GM23338 (cell line): Measurements from ENCODE around the gene PRR29. TPM values are rescaled to one million over a fixed set of nuclear protein-coding genes. Genes with fewer than 3 reads are reported as not detected.

Experiments
- ATAC-seq: fragments of 200-7000 bp; cut with Tn5 transposase; 3 replicates; pipeline ENCODE4 v1.9.1; 2020
- DNase-seq: peaks from one replicate; pipeline ENCODE4 v3.0.0-alpha.2; 2015; ENCODE audit warnings: low spot score
- H2AFZ ChIP-seq: fragments of 200-600 bp; sonication (generic); 2 replicates; pipeline ENCODE4 v1.8.0; 2016; ENCODE audit warnings: antibody characterized with exemption, mild to moderate bottlenecking, moderate library complexity
- H3F3A ChIP-seq: fragments of 200-600 bp; sonication (generic); replicated peaks from 2 replicates; pipeline ENCODE4 v1.8.0; 2017; ENCODE audit warnings: antibody characterized with exemption, mixed run types, low read depth
- H3K27ac ChIP-seq: fragments of 200-600 bp; sonication (generic); 2 replicates; pipeline ENCODE4 v1.6.1; 2016; ENCODE audit warnings: low read depth
- H3K27me3 ChIP-seq: fragments of 200-600 bp; sonication (generic); 2 replicates; pipeline ENCODE4 v1.8.0; 2016; ENCODE audit warnings: mild to moderate bottlenecking, mixed run types, moderate library complexity; ENCODE audit not compliant: insufficient read depth
- H3K36me3 ChIP-seq: fragments of 200-600 bp; sonication (generic); 2 replicates; pipeline ENCODE4 v1.8.0; 2016; ENCODE audit warnings: mild to moderate bottlenecking; ENCODE audit not compliant: insufficient read depth
- H3K4me1 ChIP-seq: fragments of 200-600 bp; sonication (generic); 2 replicates; pipeline ENCODE4 v1.8.0; 2016; ENCODE audit warnings: mild to moderate bottlenecking, moderate library complexity; ENCODE audit not compliant: insufficient read depth
- H3K4me2 ChIP-seq: fragments of 200-600 bp; sonication (generic); 2 replicates; pipeline ENCODE4 v1.7.1; 2017; ENCODE audit warnings: mixed run types
- H3K4me3 ChIP-seq: fragments of 200-600 bp; sonication (generic); 2 replicates; pipeline ENCODE4 v1.6.1; 2016; ENCODE audit warnings: mixed run types
- H3K79me2 ChIP-seq: fragments of 200-600 bp; sonication (generic); replicated peaks from 2 replicates; pipeline ENCODE4 v1.8.0; 2017; ENCODE audit warnings: mild to moderate bottlenecking; ENCODE audit not compliant: insufficient read depth
- H3K9me2 ChIP-seq: fragments of 200-600 bp; sonication (generic); 2 replicates; pipeline ENCODE4 v1.8.0; 2017; ENCODE audit not compliant: insufficient read depth
- H4K20me1 ChIP-seq: fragments of 200-600 bp; sonication (generic); replicated peaks from 2 replicates; pipeline ENCODE4 v1.8.0; 2017; ENCODE audit warnings: mild to moderate bottlenecking; ENCODE audit not compliant: insufficient read depth
- H3K27ac Mint-ChIP-seq: 2 replicates; pipeline ENCODE4 v1.8.0; 2020; ENCODE audit warnings: inconsistent platforms, mild to moderate bottlenecking, moderate library complexity, mixed read lengths
- H3K27me3 Mint-ChIP-seq: 3 replicates; pipeline ENCODE4 v1.8.0; 2022; ENCODE audit warnings: low read depth, mild to moderate bottlenecking, moderate library complexity, mixed read lengths, inconsistent platforms; ENCODE audit not compliant: insufficient read depth, poor library complexity
- H3K36me3 Mint-ChIP-seq: 3 replicates; pipeline ENCODE4 v1.8.0; 2021; ENCODE audit warnings: low read depth, mild to moderate bottlenecking, inconsistent platforms, moderate library complexity, mixed read lengths
- H3K4me1 Mint-ChIP-seq: 3 replicates; pipeline ENCODE4 v1.8.0; 2020; ENCODE audit warnings: mild to moderate bottlenecking, inconsistent platforms, mixed read lengths
- H3K4me3 Mint-ChIP-seq: 3 replicates; pipeline ENCODE4 v1.8.0; 2021; ENCODE audit warnings: moderate library complexity, mild to moderate bottlenecking, inconsistent platforms, mixed read lengths
- H3K9me3 Mint-ChIP-seq: 3 replicates; pipeline ENCODE4 v1.8.0; 2020; ENCODE audit warnings: moderate library complexity, mild to moderate bottlenecking, inconsistent platforms, mixed read lengths
- CREB1 ChIP-seq: fragments of 250-450 bp; sonication (Bioruptor Pico); IDR thresholded peaks from 2 replicates; pipeline ENCODE4 v1.5.0; 2020; ENCODE audit warnings: low read depth, mild to moderate bottlenecking, moderate library complexity
- ETS1 ChIP-seq: IDR thresholded peaks from 2 replicates; pipeline ENCODE4 v1.6.1; 2016; ENCODE audit warnings: antibody characterized with exemption
- EZH2 ChIP-seq: fragments of 200-600 bp; sonication (generic); IDR thresholded peaks from one replicate; pipeline ENCODE4 v1.8.0; 2017; ENCODE audit warnings: antibody characterized with exemption, mild to moderate bottlenecking, low read depth; ENCODE audit not compliant: unreplicated experiment
- EZH2phosphoT487 ChIP-seq: fragments of 200-600 bp; sonication (generic); IDR thresholded peaks from one replicate; pipeline ENCODE4 v1.8.1; 2018; ENCODE audit warnings: antibody characterized with exemption; ENCODE audit not compliant: unreplicated experiment
- JUNB ChIP-seq: IDR thresholded peaks from one replicate; pipeline ENCODE4 v1.6.1; 2016; ENCODE audit warnings: antibody characterized with exemption; ENCODE audit not compliant: unreplicated experiment
- NANOG ChIP-seq: IDR thresholded peaks from 2 replicates; pipeline ENCODE4 v1.6.1; 2016; ENCODE audit warnings: antibody characterized with exemption, borderline replicate concordance
- POLR2AphosphoS5 ChIP-seq: IDR thresholded peaks from 2 replicates; pipeline ENCODE4 v1.6.1; 2016; ENCODE audit warnings: antibody characterized with exemption, low read depth
- STAT1 ChIP-seq: IDR thresholded peaks from one replicate; pipeline ENCODE4 v1.6.1; 2016; ENCODE audit warnings: antibody characterized with exemption; ENCODE audit not compliant: unreplicated experiment
- ZNF114 ChIP-seq: fragments of 250-450 bp; sonication (Bioruptor Pico); IDR thresholded peaks from 2 replicates; pipeline ENCODE4 v1.5.0; 2020; ENCODE audit warnings: mild to moderate bottlenecking, moderate library complexity
- polyA plus RNA-seq: library from polyadenylated mRNA; unstranded; fragments of >200 nt; fragmentation: Nextera tagmentation; extraction: Ambion mirVana; gene quantifications from 2 replicates; pipeline ENCODE4 v1.2.1, GENCODE V29; 2016
- total RNA-seq: library from RNA; depleted of rRNA; stranded (reverse); fragments of >200 nt; shearing (Covaris generic); gene quantifications from 2 replicates; pipeline ENCODE4 v1.2.3, GENCODE V29; 2014
- TF ChIP-seq, protein P1 (sequence below): IDR thresholded peaks from one replicate; pipeline ENCODE4 v1.6.1; 2018; ENCODE audit warnings: antibody characterized with exemption; ENCODE audit not compliant: unreplicated experiment

The PRR29 gene
- total and polyA plus RNA-seq, 2 experiments from 2014 or later: 0.24 to 1.3 TPM

- Histone ChIP-seq H2AFZ (peak within 1 kb of the TSS; percentile 97), H3K4me2 (peak within 1 kb of the TSS; percentile 73), H3K27me3 (no peaks in the 10 kb centered on the region), H3F3A (no peaks in the 10 kb centered on the region), H3K4me3 (peak within 1 kb of the TSS; percentile 41), H4K20me1 (no peaks in the 10 kb centered on the region), H3K36me3 (no peaks in the 10 kb centered on the region), H3K9me2 (no peaks in the 10 kb centered on the region), H3K27ac (no peak within 1 kb of the TSS), H3K79me2 (no peaks in the 10 kb centered on the region), H3K4me1 (peaks cover 3% of the 10 kb centered on the region; the same call in 1 of the 2 replicates)
- peaks cover 10% of the 10 kb centered on the region for H3K27me3 Mint-ChIP-seq
- H3K36me3 Mint-ChIP-seq: no peaks in the 10 kb centered on the region
- peak; percentile 16 for DNase-seq
- ATAC-seq: peak; percentile 87
- H3K4me3 Mint-ChIP-seq: peak within 1 kb of the TSS; percentile 51
- no peak within 1 kb of the TSS for H3K27ac Mint-ChIP-seq
- TF ChIP-seq CREB1 (CRISPR knock-in tag) (no peak), EZH2 (no peak), ETS1 (no peak)
- H3K9me3 Mint-ChIP-seq: no peaks in the 10 kb centered on the region
- H3K4me1 Mint-ChIP-seq: peaks cover 8% of the 10 kb centered on the region
These were observed 22.1 kb downstream of the PRR29 start, which contains the start of gene ICAM2 for GRCh38 chr17:64020056-64020766. Gene ICAM2 (minus strand): TSS chr17:64020633. CDS start chr17:64006691, 13,942 bp downstream.

GRCh38 chr17:64022611-64023063 is 24.5 kb downstream of the PRR29 start:
- ATAC-seq (no peak), DNase-seq (no peak)
- H3K9me3 Mint-ChIP-seq: no peaks in the 10 kb centered on the region; the same call in 2 of the 3 replicates
- Histone ChIP-seq H3K4me2 (no peak overlapping the region), H3K4me1 (no peaks in the 10 kb centered on the region), H3K27me3 (0 out of 2 replicates have a peak, but pooled peaks cover 4% of the 10 kb centered on the region), H3K79me2 (no peaks in the 10 kb centered on the region), H3K36me3 (no peaks in the 10 kb centered on the region), H3K27ac (no peak overlapping the region), H3K4me3 (no peak overlapping the region), H2AFZ (no peak overlapping the region), H3F3A (no peaks in the 10 kb centered on the region), H4K20me1 (no peaks in the 10 kb centered on the region), H3K9me2 (no peaks in the 10 kb centered on the region)
- peaks cover 15% of the 10 kb centered on the region for H3K27me3 Mint-ChIP-seq
- no peak overlapping the region for H3K4me3 Mint-ChIP-seq
- peaks cover 8% of the 10 kb centered on the region for H3K4me1 Mint-ChIP-seq
- no peaks in the 10 kb centered on the region for H3K36me3 Mint-ChIP-seq
- H3K27ac Mint-ChIP-seq: no peak overlapping the region
- no peak for TF ChIP-seq POLR2AphosphoS5
- no peak for TF ChIP-seq JUNB
- TF ChIP-seq NANOG: no peak
- TF ChIP-seq ETS1: no peak
- TF ChIP-seq, protein P1, sequence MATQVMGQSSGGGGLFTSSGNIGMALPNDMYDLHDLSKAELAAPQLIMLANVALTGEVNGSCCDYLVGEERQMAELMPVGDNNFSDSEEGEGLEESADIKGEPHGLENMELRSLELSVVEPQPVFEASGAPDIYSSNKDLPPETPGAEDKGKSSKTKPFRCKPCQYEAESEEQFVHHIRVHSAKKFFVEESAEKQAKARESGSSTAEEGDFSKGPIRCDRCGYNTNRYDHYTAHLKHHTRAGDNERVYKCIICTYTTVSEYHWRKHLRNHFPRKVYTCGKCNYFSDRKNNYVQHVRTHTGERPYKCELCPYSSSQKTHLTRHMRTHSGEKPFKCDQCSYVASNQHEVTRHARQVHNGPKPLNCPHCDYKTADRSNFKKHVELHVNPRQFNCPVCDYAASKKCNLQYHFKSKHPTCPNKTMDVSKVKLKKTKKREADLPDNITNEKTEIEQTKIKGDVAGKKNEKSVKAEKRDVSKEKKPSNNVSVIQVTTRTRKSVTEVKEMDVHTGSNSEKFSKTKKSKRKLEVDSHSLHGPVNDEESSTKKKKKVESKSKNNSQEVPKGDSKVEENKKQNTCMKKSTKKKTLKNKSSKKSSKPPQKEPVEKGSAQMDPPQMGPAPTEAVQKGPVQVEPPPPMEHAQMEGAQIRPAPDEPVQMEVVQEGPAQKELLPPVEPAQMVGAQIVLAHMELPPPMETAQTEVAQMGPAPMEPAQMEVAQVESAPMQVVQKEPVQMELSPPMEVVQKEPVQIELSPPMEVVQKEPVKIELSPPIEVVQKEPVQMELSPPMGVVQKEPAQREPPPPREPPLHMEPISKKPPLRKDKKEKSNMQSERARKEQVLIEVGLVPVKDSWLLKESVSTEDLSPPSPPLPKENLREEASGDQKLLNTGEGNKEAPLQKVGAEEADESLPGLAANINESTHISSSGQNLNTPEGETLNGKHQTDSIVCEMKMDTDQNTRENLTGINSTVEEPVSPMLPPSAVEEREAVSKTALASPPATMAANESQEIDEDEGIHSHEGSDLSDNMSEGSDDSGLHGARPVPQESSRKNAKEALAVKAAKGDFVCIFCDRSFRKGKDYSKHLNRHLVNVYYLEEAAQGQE: no peak
- TF ChIP-seq EZH2phosphoT487: no peak
- no peak for TF ChIP-seq ZNF114
- no peak for TF ChIP-seq STAT1
